Panc1 (cell line): ENCODE data around the gene CADM1. TPM values are rescaled to one million over a fixed set of nuclear protein-coding genes. Genes with fewer than 3 reads are reported as not detected.

Experiments used
- ATAC-seq: fragments of 200-7000 bp; cut with Tn5 transposase; 2 replicates; pipeline ENCODE4 v1.9.1; 2020; ENCODE audit warnings: mild to moderate bottlenecking, moderate library complexity
- BruUV-seq: library from RNA; stranded (reverse); fragments of 400-500 nt; replicated peaks from 2 replicates; lab custom pipeline; 2021; lab: Mats Ljungman, UMichigan
- CTCF ChIA-PET: fragments of 300-600 bp; sonication (Branson Sonifier 250); formaldehyde crosslinking; loops from one replicate; lab custom pipeline; 2022; ENCODE audit warnings: antibody characterized with exemption; lab: Charles Lee
- POLR2A ChIA-PET: fragments of 300-600 bp; sonication (Branson Sonifier 250); formaldehyde crosslinking; loops from one replicate; lab custom pipeline; 2022; ENCODE audit warnings: antibody characterized with exemption; lab: Charles Lee
- DNase-seq: peaks from one replicate; pipeline ENCODE4 v3.0.0-alpha.2; 2010; ENCODE audit warnings: low read depth, low spot score
- H3K27ac ChIP-seq: 2 replicates; pipeline ENCODE4 v1.5.1; 2011; ENCODE audit warnings: mild to moderate bottlenecking, low read length, inconsistent platforms
- H3K27me3 ChIP-seq: fragments of 200-500 bp; sonication (Bioruptor generic); 2 replicates; pipeline ENCODE4 v1.6.0; 2014; ENCODE audit warnings: low read length, inconsistent platforms; ENCODE audit not compliant: control insufficient read depth, insufficient read depth
- H3K36me3 ChIP-seq: fragments of 200-500 bp; sonication (Bioruptor generic); 2 replicates; pipeline ENCODE4 v1.5.1; 2014; ENCODE audit warnings: inconsistent platforms, mild to moderate bottlenecking, low read length, moderate library complexity; ENCODE audit not compliant: control insufficient read depth, insufficient read depth
- H3K4me1 ChIP-seq: 2 replicates; pipeline ENCODE4 v1.5.1; 2011; ENCODE audit warnings: inconsistent platforms, mild to moderate bottlenecking, low read length, moderate library complexity; ENCODE audit not compliant: control insufficient read depth, insufficient read depth
- H3K4me3 ChIP-seq, 2 experiments: 2 replicates each; pipeline ENCODE4 v1.5.1; 2011 to 2012; ENCODE audit warnings: low read depth in 2 of 2, low read length in 2 of 2, mild to moderate bottlenecking in 2 of 2, inconsistent platforms in 1 of 2, moderate library complexity in 1 of 2
- H3K9me3 ChIP-seq: fragments of 200-500 bp; sonication (Bioruptor generic); 2 replicates; pipeline ENCODE4 v1.5.1; 2014; ENCODE audit warnings: low read depth, mild to moderate bottlenecking, inconsistent platforms, low read length, moderate library complexity; ENCODE audit not compliant: control insufficient read depth, insufficient read depth
- POLR2AphosphoS5 ChIP-seq: IDR thresholded peaks from 2 replicates; pipeline ENCODE4 v1.6.1; 2012; ENCODE audit warnings: mild to moderate bottlenecking, low read depth, low read length, moderate library complexity
- REST ChIP-seq, 2 experiments: IDR thresholded peaks; 2 replicates each; pipeline ENCODE4 v1.6.1; 2011 to 2012; ENCODE audit warnings: low read depth in 2 of 2, control low read depth in 1 of 2, low read length in 1 of 2, mild to moderate bottlenecking in 1 of 2, moderate library complexity in 1 of 2; ENCODE audit not compliant: insufficient read depth in 1 of 2
- SIN3A ChIP-seq: IDR thresholded peaks from 2 replicates; pipeline ENCODE4 v1.6.1; 2012; ENCODE audit warnings: low read depth, mild to moderate bottlenecking, low read length, moderate library complexity, borderline replicate concordance; ENCODE audit not compliant: insufficient read depth
- TCF7L2 ChIP-seq: IDR thresholded peaks from 2 replicates; pipeline ENCODE4 v1.6.1; 2011; ENCODE audit warnings: mild to moderate bottlenecking, low read depth, low read length, inconsistent platforms
- in situ Hi-C: cut with HindIII; loops from 2 replicates; pipeline ENCODE4 v1.10.0; 2016; ENCODE audit warnings: low sequenced_read_pairs, low pct_unique_long_range_greater_than_20kb
- intact Hi-C: fragments of 100-400 bp; cut with micrococcal nuclease; formaldehyde crosslinking; loops from one replicate; pipeline ENCODE4 v1.10.0; 2022; ENCODE audit not compliant: unreplicated experiment
- total RNA-seq: library from RNA; stranded (reverse); gene quantifications from one replicate; pipeline ENCODE4 v1.2.1, GENCODE V29; 2021; ENCODE audit not compliant: unreplicated experiment
- TF ChIP-seq, protein P1 (sequence below): fragments of 450-650 bp; IDR thresholded peaks from 2 replicates; pipeline ENCODE4 v1.5.1; 2017; ENCODE audit warnings: mild to moderate bottlenecking

CADM1 gene
- total RNA-seq, 1 experiment from 2014 or later = 3.9 TPM

- DNase-seq (no peak), ATAC-seq (no peak)
- H3K9me3 ChIP-seq = peaks cover 15% of the 10 kb centered on the region
- H3K4me3 ChIP-seq = no peak overlapping the region
- intact Hi-C loops = no loop called here
- H3K4me1 ChIP-seq = no peaks in the 10 kb centered on the region
- no TSS peak for BruUV-seq
- H3K36me3 ChIP-seq = no peaks in the 10 kb centered on the region
- H3K27ac ChIP-seq = no peak overlapping the region
- no peaks in the 10 kb centered on the region for H3K27me3 ChIP-seq
- in situ Hi-C loops = no loop called here
- POLR2A ChIA-PET = no interaction called here
- TF ChIP-seq TCF7L2 = no peak
- TF ChIP-seq, protein P1, sequence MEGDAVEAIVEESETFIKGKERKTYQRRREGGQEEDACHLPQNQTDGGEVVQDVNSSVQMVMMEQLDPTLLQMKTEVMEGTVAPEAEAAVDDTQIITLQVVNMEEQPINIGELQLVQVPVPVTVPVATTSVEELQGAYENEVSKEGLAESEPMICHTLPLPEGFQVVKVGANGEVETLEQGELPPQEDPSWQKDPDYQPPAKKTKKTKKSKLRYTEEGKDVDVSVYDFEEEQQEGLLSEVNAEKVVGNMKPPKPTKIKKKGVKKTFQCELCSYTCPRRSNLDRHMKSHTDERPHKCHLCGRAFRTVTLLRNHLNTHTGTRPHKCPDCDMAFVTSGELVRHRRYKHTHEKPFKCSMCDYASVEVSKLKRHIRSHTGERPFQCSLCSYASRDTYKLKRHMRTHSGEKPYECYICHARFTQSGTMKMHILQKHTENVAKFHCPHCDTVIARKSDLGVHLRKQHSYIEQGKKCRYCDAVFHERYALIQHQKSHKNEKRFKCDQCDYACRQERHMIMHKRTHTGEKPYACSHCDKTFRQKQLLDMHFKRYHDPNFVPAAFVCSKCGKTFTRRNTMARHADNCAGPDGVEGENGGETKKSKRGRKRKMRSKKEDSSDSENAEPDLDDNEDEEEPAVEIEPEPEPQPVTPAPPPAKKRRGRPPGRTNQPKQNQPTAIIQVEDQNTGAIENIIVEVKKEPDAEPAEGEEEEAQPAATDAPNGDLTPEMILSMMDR = no peak
- no peak for TF ChIP-seq POLR2AphosphoS5
- no peak for TF ChIP-seq SIN3A
- no peak for TF ChIP-seq REST (IDR thresholded peaks at IDR 0.05; ENCODE audit: insufficient read depth in 1 of 2, low read depth in 2 of 2, low read length in 1 of 2)
- CTCF ChIA-PET = no interaction called here
Measured at GRCh38 chr11:115446214-115446613, 58.0 kb downstream of the CADM1 start.

GRCh38 chr11:115444542-115444941 lies 59.7 kb downstream of the CADM1 start:
- Histone ChIP-seq H3K36me3 (no peaks in the 10 kb centered on the region), H3K27ac (no peak overlapping the region), H3K4me1 (no peaks in the 10 kb centered on the region), H3K9me3 (peaks cover 15% of the 10 kb centered on the region), H3K27me3 (no peaks in the 10 kb centered on the region), H3K4me3 (no peak overlapping the region)
- TF ChIP-seq REST (IDR thresholded peaks at IDR 0.05; ENCODE audit: insufficient read depth in 1 of 2, low read depth in 2 of 2, low read length in 1 of 2) = no peak
- TF ChIP-seq TCF7L2 = no peak
- no peak for TF ChIP-seq SIN3A
- TF ChIP-seq, protein P1 = no peak
- no peak for TF ChIP-seq POLR2AphosphoS5
- ATAC-seq (no peak), DNase-seq (no peak)
- no TSS peak for BruUV-seq
- in situ Hi-C loops (no loop called here), intact Hi-C loops (no loop called here)
- POLR2A ChIA-PET = no interaction called here
- CTCF ChIA-PET = no interaction called here
